ENCODE data around the gene CTSH. TPM values are rescaled to one million over a fixed set of nuclear protein-coding genes. Genes with fewer than 3 reads are reported as not detected.

CTSH gene
- total RNA-seq, 1 donor from 2014 or later, result 52.6 TPM

GRCh38 chr15:78981532-78982313, 36.9 kb upstream of the CTSH start:
- H3K9me3 ChIP-seq (replicated peaks), result no peaks in the 10 kb centered on the region
- intact Hi-C loops (cut with micrococcal nuclease), result no loop called here
- no peaks in the 10 kb centered on the region for H3K36me3 ChIP-seq
- no peak overlapping the region for H3K4me3 ChIP-seq
- TF ChIP-seq CTCF (IDR thresholded peaks at IDR 0.05; ENCODE audit: borderline replicate concordance), result no peak
- no peak overlapping the region for H3K27ac ChIP-seq (replicated peaks)
- DNase-seq, result no peak
- peaks cover 8% of the 10 kb centered on the region for H3K4me1 ChIP-seq
- no peaks in the 10 kb centered on the region for H3K27me3 ChIP-seq (ENCODE audit: low read depth)

DNA sequence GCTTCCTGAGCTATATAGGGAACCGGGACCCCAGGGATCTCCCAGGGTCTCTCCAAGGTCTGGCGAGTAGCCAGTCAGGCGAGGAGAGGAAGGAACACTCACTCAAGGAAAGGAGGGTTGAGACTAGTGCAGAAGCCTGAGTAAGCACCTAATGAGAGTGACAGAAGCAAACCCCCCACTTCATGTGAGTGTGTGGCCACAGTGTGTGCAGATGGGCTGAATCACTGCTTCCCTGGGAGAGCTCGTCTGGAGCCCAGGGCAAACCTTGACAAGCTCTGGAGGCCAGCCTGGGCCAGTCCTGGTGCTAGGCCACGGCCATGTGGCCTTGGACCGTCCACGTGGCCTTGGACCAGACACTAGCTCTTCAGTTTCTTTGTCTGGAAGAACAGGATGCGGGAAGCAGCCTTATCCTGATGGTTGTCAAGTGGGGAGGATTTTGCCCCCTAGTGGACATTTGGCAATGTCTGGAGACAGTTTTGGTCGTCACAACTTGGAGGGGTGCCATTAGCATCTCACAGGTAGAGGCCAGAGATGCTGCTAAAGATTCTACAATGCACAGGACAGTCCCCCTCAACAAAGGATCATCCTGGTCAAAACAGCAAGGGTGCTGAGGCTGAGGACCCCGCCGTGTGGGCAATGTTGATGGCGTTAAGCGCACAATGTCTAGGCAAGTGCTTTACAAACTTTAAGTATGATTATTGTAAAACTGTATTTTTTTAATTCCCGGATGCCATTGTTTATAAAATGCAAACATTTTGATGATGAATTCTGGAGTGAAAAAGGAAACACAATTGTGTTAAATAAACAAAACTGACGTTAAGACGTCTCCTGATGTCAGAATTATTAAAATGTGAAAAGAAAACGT, 34.8 kb upstream of the CTSH start:
- peak; percentile 29 for DNase-seq
- Histone ChIP-seq H3K4me1 (peaks cover 8% of the 10 kb centered on the region), H3K4me3 (no peak overlapping the region), H3K9me3 (replicated peaks) (no peaks in the 10 kb centered on the region), H3K36me3 (no peaks in the 10 kb centered on the region), H3K27ac (replicated peaks) (no peak overlapping the region), H3K27me3 (ENCODE audit: low read depth) (no peaks in the 10 kb centered on the region)
- peak; percentile 79 for TF ChIP-seq CTCF (IDR thresholded peaks at IDR 0.05; ENCODE audit: borderline replicate concordance)
- intact Hi-C loops (cut with micrococcal nuclease), result loop anchor here (5.0 kb wide), 1 partner anchor 67 kb away; no protein-coding TSS in a partner anchor

DNA sequence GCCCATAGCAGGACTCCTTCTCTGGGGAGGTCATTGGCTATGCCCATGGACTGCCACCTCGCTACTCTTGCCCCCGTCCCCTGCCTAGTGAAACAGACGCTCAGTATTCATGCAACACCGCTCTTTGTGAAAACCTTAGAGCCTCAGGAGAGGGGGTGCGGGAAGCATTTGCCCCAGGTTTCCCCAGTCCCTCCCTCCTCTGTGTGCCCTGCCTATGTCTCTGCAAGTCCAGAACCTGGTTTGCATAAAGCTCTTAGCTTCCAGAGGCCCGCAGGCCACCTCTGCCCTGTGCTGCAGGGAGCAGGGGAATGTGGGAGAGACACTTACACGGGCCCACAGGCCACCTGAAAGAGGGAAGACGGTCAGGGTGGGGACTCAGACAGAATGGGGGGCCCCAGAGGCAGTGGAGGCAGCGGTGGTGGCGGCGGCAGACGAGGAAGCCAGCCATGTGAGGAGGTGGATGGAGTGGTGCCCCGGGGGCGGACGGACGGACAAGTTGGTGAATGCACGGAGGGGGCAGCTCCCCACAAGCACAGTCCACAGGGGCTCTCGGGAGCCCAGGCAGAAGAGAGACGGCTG, 33.8 kb upstream of the CTSH start:
- Histone ChIP-seq H3K27me3 (ENCODE audit: low read depth) (no peaks in the 10 kb centered on the region), H3K9me3 (replicated peaks) (no peaks in the 10 kb centered on the region), H3K36me3 (no peaks in the 10 kb centered on the region), H3K4me3 (no peak overlapping the region), H3K27ac (replicated peaks) (no peak overlapping the region), H3K4me1 (peaks cover 8% of the 10 kb centered on the region)
- no peak for TF ChIP-seq CTCF (IDR thresholded peaks at IDR 0.05; ENCODE audit: borderline replicate concordance)
- DNase-seq, result no peak
- intact Hi-C loops (cut with micrococcal nuclease), result loop anchor here (5.0 kb wide), 1 partner anchor 66 kb away; no protein-coding TSS in a partner anchor

GRCh38 chr15:78977591-78978347, 32.9 kb upstream of the CTSH start:
- intact Hi-C loops (cut with micrococcal nuclease), result loop anchor here (5.0 kb wide), 1 partner anchor 65 kb away; no protein-coding TSS in a partner anchor
- Histone ChIP-seq H3K4me3 (no peak overlapping the region), H3K36me3 (no peaks in the 10 kb centered on the region), H3K27me3 (ENCODE audit: low read depth) (no peaks in the 10 kb centered on the region), H3K27ac (replicated peaks) (no peak overlapping the region), H3K4me1 (peaks cover 8% of the 10 kb centered on the region), H3K9me3 (replicated peaks) (no peaks in the 10 kb centered on the region)
- no peak for DNase-seq
- TF ChIP-seq CTCF (IDR thresholded peaks at IDR 0.05; ENCODE audit: borderline replicate concordance), result no peak
